Fibroblast of mammary gland (primary cell): ENCODE measurements around the gene ARPC5L.
"Not testable (repeated sequence)": the region's sequence is repeated elsewhere in the genome, so short reads cannot be mapped to it uniquely, and the experiment has no call there.

Source experiments
- DNase-seq: peaks from one replicate; pipeline ENCODE4 v3.0.0-alpha.2; 2010; ENCODE audit warnings: low read depth
- H3K4me3 ChIP-seq: 2 replicates; pipeline ENCODE4 v1.5.1; 2011; ENCODE audit warnings: low read depth, mild to moderate bottlenecking, low read length, moderate library complexity; ENCODE audit not compliant: control insufficient read depth
- TF ChIP-seq, protein P1 (sequence below): conservative IDR thresholded peaks from 2 replicates; pipeline ENCODE4 v1.5.1; 2011; ENCODE audit warnings: low read depth, low read length, inconsistent platforms; ENCODE audit not compliant: control insufficient read depth, insufficient read depth

Gene ARPC5L

DNA sequence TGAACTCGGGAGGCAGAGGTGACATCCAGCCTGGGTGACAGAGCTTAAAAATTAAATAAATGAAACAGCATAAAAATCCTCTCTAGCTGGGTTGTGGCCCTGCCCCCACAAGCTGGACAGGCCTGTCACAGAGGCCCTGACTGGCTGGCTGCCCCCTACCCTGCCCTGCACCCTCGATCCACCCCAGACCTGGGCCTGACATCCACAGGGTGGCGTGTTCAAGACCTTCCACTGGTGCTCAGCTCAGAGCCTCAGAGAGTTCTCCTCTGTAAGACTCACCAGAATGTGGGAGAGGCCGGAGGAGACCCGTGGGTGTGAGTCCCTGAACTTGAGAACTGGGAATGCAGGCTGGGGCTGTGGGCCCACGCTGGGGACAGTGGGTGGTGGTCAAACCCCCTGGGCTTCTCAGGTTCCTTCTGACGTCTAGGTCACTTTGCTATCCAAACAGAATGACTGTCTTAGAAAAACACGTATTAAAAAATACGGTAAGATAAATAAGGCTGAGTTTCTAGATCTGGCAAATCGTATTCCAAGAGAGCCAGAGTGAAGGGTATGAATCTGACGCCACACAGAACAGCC, 18.4 kb upstream of the ARPC5L start:
- no peak for DNase-seq
- no peak overlapping the region for H3K4me3 ChIP-seq
- TF ChIP-seq, protein P1, sequence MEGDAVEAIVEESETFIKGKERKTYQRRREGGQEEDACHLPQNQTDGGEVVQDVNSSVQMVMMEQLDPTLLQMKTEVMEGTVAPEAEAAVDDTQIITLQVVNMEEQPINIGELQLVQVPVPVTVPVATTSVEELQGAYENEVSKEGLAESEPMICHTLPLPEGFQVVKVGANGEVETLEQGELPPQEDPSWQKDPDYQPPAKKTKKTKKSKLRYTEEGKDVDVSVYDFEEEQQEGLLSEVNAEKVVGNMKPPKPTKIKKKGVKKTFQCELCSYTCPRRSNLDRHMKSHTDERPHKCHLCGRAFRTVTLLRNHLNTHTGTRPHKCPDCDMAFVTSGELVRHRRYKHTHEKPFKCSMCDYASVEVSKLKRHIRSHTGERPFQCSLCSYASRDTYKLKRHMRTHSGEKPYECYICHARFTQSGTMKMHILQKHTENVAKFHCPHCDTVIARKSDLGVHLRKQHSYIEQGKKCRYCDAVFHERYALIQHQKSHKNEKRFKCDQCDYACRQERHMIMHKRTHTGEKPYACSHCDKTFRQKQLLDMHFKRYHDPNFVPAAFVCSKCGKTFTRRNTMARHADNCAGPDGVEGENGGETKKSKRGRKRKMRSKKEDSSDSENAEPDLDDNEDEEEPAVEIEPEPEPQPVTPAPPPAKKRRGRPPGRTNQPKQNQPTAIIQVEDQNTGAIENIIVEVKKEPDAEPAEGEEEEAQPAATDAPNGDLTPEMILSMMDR: no peak

DNA sequence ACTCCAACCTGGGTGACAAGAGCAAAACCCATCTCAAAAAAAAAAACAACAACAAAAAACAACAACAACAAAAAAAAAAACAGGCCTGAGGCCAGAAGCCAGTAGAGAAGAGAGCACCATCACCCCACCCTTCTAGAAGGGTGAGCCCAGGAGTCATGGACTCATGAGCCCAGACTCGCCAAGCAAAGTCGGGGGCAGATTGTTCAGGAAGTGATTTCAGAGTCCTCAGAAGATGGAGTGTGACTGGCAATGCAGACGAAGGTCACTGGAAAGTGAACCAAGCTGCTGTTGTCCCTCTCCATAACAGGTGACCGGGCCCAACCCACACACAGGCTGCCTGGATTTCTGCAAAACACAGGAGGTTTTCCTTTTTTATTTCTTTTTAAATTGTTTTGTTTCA, 17.6 kb upstream of the ARPC5L start:
- TF ChIP-seq, protein P1: no peak
- H3K4me3 ChIP-seq: no peak overlapping the region
- DNase-seq: no peak

DNA sequence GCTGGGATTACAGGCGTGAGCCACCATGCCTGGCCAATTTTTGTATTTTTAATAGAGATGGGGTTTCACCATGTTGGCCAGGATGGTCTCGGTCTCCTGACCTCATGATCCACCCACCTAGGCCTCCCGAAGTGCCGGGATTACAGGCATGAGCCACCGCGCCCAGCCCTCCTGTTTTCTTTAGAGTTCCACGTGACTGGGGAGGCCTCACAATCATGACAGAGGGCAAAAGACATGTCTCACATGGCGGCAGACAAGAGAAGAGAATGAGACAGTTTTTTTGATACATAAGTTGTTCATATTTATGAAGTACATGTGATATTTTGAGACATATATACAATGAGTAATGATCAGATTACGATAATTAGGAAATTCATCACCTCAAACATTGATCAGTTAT, 15.5 kb upstream of the ARPC5L start:
- H3K4me3 ChIP-seq, DNase-seq: not testable (repeated sequence)

DNA sequence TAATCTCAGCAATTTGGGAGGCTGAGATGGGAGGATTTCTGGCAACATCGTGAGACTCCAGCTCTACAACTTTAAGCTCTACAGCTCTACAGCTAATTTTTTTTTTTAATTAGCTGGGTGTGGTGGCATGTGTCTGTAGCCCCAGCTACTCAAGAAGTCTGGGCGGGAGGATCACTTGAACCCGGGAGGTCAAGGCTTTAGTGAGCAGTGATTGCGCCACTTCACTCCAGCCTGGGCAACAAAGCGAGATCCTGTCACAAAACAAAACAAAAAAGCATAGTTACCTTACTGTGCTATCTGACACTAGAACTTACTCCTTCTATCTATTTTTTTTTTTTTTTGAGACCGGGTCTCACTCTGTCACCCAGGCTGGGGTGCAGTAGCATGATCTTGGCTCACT, 15.0 kb upstream of the ARPC5L start:
- TF ChIP-seq, protein P1: no peak

DNA sequence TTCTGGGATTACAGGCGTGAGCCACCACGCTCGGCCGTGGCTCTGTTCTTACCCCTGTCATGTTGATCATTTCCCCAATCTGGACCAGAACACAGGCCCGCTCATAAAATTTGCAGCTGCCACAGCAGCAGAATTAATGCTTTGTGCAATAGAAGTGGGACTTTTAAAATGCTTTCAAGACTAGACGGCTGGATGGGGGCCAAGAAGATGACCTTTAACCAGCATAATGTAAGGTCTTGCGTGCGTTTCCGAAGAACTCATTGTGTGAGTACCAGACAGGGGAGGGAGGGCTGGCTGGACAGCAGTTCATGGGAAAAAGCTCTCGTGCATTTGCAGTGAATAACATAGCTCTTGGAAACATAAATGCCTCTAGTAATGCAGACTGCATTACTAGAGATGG, 12.1 kb upstream of the ARPC5L start:
- peak; percentile 55 for DNase-seq
- TF ChIP-seq, protein P1: no peak

More for the DNA sequence above, 15.0 kb upstream of the ARPC5L start:
- no peak for DNase-seq
- no peak overlapping the region for H3K4me3 ChIP-seq

DNA sequence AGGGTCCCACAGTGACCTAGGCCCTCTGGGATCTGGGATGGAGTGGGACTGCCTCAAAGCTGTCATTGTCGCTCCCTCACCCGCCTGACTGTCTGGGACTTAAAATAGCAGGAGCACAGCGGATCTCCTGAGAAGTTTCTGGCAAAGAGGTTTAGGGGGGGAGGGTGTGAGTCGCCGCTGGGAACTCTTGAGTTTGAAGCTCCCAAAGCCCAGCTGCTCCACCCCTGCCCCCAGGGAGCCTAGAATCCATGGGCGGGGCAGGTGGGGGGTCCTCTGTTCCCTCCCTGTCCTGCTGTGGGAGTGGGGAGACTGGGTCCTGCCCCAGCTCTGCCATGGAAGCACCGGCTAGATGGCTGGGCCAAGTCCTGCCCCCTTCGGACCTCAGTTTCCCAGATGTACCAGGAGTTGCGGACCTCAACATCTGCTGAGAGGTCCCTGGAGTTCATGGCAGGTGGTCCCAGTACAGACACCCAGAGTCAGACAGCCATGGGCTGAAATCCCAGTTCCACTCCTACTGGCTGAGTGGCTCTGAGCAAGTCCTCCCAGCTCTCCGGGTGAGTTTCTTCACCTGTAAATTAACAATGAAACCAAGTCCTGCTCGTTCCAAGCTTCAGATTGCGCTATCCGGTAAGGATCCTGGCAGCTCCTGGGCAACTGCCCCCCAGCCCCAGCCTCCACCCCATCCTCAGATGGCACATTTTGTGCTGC, 9.7 kb upstream of the ARPC5L start:
- H3K4me3 ChIP-seq: no peak overlapping the region
- DNase-seq: no peak
- TF ChIP-seq, protein P1: no peak

More for the DNA sequence above, 12.1 kb upstream of the ARPC5L start:
- H3K4me3 ChIP-seq: no peak overlapping the region

DNA sequence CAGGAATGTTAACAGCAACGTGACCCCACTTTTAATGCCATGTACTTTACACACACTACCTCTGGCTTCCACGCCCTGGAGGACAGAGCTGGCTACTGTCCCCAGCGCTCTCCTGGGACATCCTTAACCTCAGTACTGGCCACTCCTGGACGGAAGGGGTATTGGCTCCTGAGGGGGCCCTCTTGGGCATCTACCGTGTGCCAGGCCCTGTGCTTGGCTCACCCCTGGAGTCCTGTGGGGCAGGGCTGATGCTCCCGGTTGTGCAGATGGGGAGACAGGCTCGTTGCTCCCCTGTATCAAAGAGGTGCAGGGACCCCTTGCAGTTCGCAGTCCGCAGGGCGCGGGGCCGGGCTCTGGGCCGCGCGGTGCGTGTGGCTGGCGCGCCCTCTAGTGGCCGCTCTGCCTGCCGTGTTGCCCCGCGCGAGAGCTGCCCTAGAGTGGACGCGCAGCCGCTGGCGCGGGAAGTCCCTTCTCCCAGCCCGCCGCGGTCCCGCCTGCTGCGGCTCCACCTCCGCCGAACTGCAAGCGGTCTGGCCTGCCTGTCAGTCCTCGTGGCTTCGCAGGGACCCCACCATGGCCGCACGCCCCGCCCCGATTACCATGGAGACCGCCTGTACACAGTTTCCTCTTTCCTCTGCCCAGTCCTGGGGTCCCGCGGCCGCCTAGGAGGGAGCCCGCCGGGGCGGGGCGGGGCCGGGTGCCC, 8.9 kb upstream of the ARPC5L start, which contains the start of gene WDR38:
WDR38 (plus strand) TSS at position 632 of the 703 bp plus-strand sequence. CDS start 72 bp downstream, outside the sequence.
- TF ChIP-seq, protein P1: peak; percentile 67
- DNase-seq: peak; percentile 68

More for the DNA sequence above, 8.9 kb upstream of the ARPC5L start, which contains the start of gene WDR38:
- peak within 1 kb of the TSS; percentile 41 for H3K4me3 ChIP-seq
